Stomach (tissue), 4 donors: ENCODE data around the gene CPZ.

Source experiments
- POLR2A ChIP-seq, 4 donors: fragments of 450-650 bp; IDR thresholded peaks; one replicate each; pipeline ENCODE4 v1.6.1; 2016; ENCODE audit warnings: antibody characterized with exemption in 4 of 4, control low read depth in 2 of 4, mild to moderate bottlenecking in 1 of 4, moderate library complexity in 1 of 4
- TF ChIP-seq, protein P1 (sequence below), 7 experiments: fragments of 450-650 bp in 4 of 7; fragments of 200-600 bp in 3 of 7; sonication (generic) in 3 of 7; IDR thresholded peaks; one replicate each; pipeline ENCODE4 v1.5.1; 2016 to 2019; ENCODE audit warnings: antibody characterized with exemption in 7 of 7, control low read depth in 2 of 7, mild to moderate bottlenecking in 1 of 7

DNA sequence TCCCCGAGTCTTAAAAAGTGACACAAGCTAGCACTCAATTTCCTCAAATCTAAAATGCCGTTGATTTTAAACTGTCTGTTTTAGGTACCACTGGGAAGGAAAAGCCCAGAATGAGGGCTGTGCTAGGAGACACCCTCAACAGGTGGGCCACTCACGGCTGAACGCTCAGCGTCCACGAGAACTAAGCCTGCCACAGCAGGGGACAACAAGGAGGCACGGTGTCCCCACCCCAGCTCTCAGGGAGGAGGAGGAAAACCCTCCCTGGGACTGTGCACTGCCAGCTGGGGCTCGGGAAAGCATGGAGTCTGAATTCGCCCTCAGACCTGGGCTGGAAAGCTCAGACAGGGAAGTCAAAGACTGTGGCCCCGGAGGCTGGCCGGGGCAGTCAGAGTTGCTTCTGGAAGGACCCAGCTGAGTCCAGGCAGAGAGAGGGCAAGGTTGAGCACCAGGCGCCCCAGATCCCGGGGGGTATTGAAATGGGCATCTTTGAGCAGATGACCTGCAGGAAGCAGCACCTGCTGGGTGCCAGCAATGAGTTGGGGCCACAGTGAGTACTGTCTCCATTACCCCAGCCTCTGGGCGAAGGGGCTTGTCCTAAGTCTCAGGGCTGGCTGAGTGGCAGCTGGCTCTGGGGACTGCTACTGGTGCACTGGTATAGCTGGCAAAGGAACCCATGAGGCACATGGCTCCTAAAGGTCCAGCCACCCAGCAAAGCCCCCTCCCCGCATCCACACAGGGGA, 769 bp upstream of the CPZ start:
- TF ChIP-seq, protein P1, sequence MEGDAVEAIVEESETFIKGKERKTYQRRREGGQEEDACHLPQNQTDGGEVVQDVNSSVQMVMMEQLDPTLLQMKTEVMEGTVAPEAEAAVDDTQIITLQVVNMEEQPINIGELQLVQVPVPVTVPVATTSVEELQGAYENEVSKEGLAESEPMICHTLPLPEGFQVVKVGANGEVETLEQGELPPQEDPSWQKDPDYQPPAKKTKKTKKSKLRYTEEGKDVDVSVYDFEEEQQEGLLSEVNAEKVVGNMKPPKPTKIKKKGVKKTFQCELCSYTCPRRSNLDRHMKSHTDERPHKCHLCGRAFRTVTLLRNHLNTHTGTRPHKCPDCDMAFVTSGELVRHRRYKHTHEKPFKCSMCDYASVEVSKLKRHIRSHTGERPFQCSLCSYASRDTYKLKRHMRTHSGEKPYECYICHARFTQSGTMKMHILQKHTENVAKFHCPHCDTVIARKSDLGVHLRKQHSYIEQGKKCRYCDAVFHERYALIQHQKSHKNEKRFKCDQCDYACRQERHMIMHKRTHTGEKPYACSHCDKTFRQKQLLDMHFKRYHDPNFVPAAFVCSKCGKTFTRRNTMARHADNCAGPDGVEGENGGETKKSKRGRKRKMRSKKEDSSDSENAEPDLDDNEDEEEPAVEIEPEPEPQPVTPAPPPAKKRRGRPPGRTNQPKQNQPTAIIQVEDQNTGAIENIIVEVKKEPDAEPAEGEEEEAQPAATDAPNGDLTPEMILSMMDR (IDR thresholded peaks at IDR 0.05): no peak
- TF ChIP-seq POLR2A (IDR thresholded peaks at IDR 0.05): no peak
